ENCODE measurements around the gene THAP12. TPM values are rescaled to one million over a fixed set of nuclear protein-coding genes. Genes with fewer than 3 reads are reported as not detected.

THAP12 gene
- total and polyA plus RNA-seq, 10 of the 15 experiments (the other 5 are each of a cell fraction or from before 2014, with no cell fraction given), result 12.6 to 45.6 (median 22.3) TPM

DNA sequence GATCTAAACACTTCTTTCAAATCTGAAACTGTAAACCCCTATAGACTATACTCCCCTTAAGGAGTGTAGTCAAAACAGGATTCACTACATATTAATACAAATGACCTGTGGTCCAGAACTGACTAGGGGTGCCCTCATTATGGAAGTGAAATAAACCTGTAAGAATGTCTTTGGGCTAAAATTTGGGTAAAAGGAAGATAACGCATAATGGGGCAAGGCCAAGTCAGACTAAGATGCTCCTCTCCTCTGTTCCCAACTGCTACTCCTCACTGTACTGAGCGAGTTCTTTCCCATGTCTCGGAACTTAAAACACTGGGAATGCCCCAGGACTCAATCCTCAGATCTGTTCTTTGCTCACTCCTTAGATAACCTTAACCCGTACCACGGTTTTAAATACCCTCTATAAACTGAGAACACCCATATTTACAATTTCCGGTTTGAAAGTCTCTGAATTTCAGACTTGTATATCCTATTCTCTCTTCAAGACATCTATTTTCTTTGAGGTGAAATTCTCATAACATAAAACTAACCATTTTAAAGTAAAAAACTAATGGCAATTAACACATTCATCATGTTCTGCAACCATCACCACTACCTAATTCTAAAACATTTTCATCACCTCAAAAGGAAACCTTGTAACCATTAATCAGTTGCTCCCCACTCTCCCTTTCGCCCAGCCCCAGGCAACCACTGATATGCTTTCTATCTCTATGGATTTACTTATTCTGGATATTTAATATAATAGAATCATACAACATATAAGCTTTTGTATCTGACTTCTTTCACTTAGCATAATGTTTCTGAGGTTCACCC is 4.0 kb downstream of the THAP12 start (continued):
- peak; percentile 38; the same call in 1 of the 2 replicates for TF ChIP-seq IKZF1 (conservative IDR thresholded peaks at IDR 0.05)
- TF ChIP-seq NFXL1 (IDR thresholded peaks at IDR 0.05; ENCODE audit: borderline replicate concordance), result no peak
- TF ChIP-seq RUNX3 (IDR thresholded peaks at IDR 0.05; ENCODE audit: low read length), result peak; percentile 98
- TF ChIP-seq, protein P1, sequence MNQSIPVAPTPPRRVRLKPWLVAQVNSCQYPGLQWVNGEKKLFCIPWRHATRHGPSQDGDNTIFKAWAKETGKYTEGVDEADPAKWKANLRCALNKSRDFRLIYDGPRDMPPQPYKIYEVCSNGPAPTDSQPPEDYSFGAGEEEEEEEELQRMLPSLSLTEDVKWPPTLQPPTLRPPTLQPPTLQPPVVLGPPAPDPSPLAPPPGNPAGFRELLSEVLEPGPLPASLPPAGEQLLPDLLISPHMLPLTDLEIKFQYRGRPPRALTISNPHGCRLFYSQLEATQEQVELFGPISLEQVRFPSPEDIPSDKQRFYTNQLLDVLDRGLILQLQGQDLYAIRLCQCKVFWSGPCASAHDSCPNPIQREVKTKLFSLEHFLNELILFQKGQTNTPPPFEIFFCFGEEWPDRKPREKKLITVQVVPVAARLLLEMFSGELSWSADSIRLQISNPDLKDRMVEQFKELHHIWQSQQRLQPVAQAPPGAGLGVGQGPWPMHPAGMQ (IDR thresholded peaks at IDR 0.05; ENCODE audit: borderline replicate concordance), result no peak
- TF ChIP-seq, protein P2, sequence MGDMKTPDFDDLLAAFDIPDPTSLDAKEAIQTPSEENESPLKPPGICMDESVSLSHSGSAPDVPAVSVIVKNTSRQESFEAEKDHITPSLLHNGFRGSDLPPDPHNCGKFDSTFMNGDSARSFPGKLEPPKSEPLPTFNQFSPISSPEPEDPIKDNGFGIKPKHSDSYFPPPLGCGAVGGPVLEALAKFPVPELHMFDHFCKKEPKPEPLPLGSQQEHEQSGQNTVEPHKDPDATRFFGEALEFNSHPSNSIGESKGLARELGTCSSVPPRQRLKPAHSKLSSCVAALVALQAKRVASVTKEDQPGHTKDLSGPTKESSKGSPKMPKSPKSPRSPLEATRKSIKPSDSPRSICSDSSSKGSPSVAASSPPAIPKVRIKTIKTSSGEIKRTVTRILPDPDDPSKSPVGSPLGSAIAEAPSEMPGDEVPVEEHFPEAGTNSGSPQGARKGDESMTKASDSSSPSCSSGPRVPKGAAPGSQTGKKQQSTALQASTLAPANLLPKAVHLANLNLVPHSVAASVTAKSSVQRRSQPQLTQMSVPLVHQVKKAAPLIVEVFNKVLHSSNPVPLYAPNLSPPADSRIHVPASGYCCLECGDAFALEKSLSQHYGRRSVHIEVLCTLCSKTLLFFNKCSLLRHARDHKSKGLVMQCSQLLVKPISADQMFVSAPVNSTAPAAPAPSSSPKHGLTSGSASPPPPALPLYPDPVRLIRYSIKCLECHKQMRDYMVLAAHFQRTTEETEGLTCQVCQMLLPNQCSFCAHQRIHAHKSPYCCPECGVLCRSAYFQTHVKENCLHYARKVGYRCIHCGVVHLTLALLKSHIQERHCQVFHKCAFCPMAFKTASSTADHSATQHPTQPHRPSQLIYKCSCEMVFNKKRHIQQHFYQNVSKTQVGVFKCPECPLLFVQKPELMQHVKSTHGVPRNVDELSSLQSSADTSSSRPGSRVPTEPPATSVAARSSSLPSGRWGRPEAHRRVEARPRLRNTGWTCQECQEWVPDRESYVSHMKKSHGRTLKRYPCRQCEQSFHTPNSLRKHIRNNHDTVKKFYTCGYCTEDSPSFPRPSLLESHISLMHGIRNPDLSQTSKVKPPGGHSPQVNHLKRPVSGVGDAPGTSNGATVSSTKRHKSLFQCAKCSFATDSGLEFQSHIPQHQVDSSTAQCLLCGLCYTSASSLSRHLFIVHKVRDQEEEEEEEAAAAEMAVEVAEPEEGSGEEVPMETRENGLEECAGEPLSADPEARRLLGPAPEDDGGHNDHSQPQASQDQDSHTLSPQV (IDR thresholded peaks at IDR 0.05), result no peak
- TF ChIP-seq TCF12 (IDR thresholded peaks at IDR 0.05; ENCODE audit: low read depth, low read length), result no peak
- no peak for TF ChIP-seq RELA (IDR thresholded peaks at IDR 0.05; ENCODE audit: borderline replicate concordance, partially characterized antibody)
- TF ChIP-seq, protein P3, sequence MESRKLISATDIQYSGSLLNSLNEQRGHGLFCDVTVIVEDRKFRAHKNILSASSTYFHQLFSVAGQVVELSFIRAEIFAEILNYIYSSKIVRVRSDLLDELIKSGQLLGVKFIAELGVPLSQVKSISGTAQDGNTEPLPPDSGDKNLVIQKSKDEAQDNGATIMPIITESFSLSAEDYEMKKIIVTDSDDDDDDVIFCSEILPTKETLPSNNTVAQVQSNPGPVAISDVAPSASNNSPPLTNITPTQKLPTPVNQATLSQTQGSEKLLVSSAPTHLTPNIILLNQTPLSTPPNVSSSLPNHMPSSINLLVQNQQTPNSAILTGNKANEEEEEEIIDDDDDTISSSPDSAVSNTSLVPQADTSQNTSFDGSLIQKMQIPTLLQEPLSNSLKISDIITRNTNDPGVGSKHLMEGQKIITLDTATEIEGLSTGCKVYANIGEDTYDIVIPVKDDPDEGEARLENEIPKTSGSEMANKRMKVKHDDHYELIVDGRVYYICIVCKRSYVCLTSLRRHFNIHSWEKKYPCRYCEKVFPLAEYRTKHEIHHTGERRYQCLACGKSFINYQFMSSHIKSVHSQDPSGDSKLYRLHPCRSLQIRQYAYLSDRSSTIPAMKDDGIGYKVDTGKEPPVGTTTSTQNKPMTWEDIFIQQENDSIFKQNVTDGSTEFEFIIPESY (IDR thresholded peaks at IDR 0.05), result no peak
- TF ChIP-seq MXI1 (IDR thresholded peaks at IDR 0.05; ENCODE audit: low read depth, low read length), result no peak
- no peak for TF ChIP-seq TAF1 (IDR thresholded peaks at IDR 0.05; ENCODE audit: borderline replicate concordance, low read depth, low read length)
- TF ChIP-seq CHD4 (IDR thresholded peaks at IDR 0.05), result no peak
- TF ChIP-seq FOXK2 (IDR thresholded peaks at IDR 0.05), result no peak
- TF ChIP-seq, protein P4, sequence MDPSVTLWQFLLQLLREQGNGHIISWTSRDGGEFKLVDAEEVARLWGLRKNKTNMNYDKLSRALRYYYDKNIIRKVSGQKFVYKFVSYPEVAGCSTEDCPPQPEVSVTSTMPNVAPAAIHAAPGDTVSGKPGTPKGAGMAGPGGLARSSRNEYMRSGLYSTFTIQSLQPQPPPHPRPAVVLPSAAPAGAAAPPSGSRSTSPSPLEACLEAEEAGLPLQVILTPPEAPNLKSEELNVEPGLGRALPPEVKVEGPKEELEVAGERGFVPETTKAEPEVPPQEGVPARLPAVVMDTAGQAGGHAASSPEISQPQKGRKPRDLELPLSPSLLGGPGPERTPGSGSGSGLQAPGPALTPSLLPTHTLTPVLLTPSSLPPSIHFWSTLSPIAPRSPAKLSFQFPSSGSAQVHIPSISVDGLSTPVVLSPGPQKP (IDR thresholded peaks at IDR 0.05; ENCODE audit: low read depth, low read length), result peak; percentile 69; the same call in 1 of the 2 replicates
- no peak for TF ChIP-seq CHD2 (IDR thresholded peaks at IDR 0.05; ENCODE audit: borderline replicate concordance, low read depth, low read length)
- TF ChIP-seq SP1 (IDR thresholded peaks at IDR 0.05; ENCODE audit: low read depth, low read length), result no peak
- TF ChIP-seq REST (IDR thresholded peaks at IDR 0.05; ENCODE audit: low read depth, low read length), result no peak

Measured in GM12878 (cell line).